SJSA1 (cell line): ENCODE results near the gene GDPD3. TPM values are rescaled to one million over a fixed set of nuclear protein-coding genes. Genes with fewer than 3 reads are reported as not detected.

ENCODE experiments used
- DNase-seq, 2 experiments: peaks; one replicate each; pipeline ENCODE4 v3.0.0-alpha.2; 2015 to 2020; ENCODE audit warnings: low spot score in 2 of 2, low read depth in 1 of 2
- H3K27ac ChIP-seq: fragments of 250-450 bp; sonication (Bioruptor Pico); 2 replicates; pipeline ENCODE4 v1.5.1; 2020; ENCODE audit warnings: mild to moderate bottlenecking, moderate library complexity
- H3K27me3 ChIP-seq: fragments of 250-450 bp; sonication (Bioruptor Pico); replicated peaks from 2 replicates; pipeline ENCODE4 v1.5.1; 2020; ENCODE audit warnings: mild to moderate bottlenecking, moderate library complexity
- H3K36me3 ChIP-seq: fragments of 250-450 bp; sonication (Bioruptor Pico); 2 replicates; pipeline ENCODE4 v1.5.1; 2020; ENCODE audit warnings: mild to moderate bottlenecking
- H3K4me1 ChIP-seq: fragments of 250-450 bp; sonication (Bioruptor Pico); replicated peaks from 2 replicates; pipeline ENCODE4 v1.6.1; 2021; ENCODE audit warnings: mild to moderate bottlenecking
- H3K4me3 ChIP-seq: fragments of 250-450 bp; sonication (Bioruptor Pico); 2 replicates; pipeline ENCODE4 v1.5.1; 2020; ENCODE audit warnings: mild to moderate bottlenecking
- H3K9me3 ChIP-seq: fragments of 250-450 bp; sonication (Bioruptor Pico); replicated peaks from 2 replicates; pipeline ENCODE4 v1.5.1; 2020; ENCODE audit warnings: mild to moderate bottlenecking
- total RNA-seq: library from RNA; depleted of rRNA; stranded (reverse); fragments of >200 nt; shearing (Covaris generic); gene quantifications from 2 replicates; pipeline ENCODE4 v1.2.3, GENCODE V29; 2014

The GDPD3 gene
- total RNA-seq, 1 experiment from 2014 or later = 0.50 TPM

GRCh38 chr16:30096105-30096861 is 17.1 kb downstream of the GDPD3 start, which contains the start of gene YPEL3:
Gene YPEL3 (minus strand): TSS chr16:30096213. CDS start chr16:30095482, 731 bp downstream.
- Histone ChIP-seq H3K4me3 (peak within 1 kb of the TSS; percentile 45), H3K4me1 (peaks cover 23% of the 10 kb centered on the region), H3K9me3 (peaks cover 15% of the 10 kb centered on the region), H3K36me3 (0 out of 2 replicates have a peak, but pooled peaks cover 8% of the 10 kb centered on the region), H3K27ac (peak within 1 kb of the TSS; percentile 65), H3K27me3 (no peaks in the 10 kb centered on the region)
- DNase-seq = peak; percentile 80 to 91

- Histone ChIP-seq H3K9me3 (peaks cover 15% of the 10 kb centered on the region), H3K36me3 (0 out of 2 replicates have a peak, but pooled peaks cover 8% of the 10 kb centered on the region), H3K27ac (no peak overlapping the region), H3K4me1 (peaks cover 23% of the 10 kb centered on the region), H3K27me3 (no peaks in the 10 kb centered on the region), H3K4me3 (peak overlapping the region; percentile 45)
- no peak for DNase-seq
Observed at GRCh38 chr16:30095166-30096078, 17.9 kb downstream of the GDPD3 start.

DNA sequence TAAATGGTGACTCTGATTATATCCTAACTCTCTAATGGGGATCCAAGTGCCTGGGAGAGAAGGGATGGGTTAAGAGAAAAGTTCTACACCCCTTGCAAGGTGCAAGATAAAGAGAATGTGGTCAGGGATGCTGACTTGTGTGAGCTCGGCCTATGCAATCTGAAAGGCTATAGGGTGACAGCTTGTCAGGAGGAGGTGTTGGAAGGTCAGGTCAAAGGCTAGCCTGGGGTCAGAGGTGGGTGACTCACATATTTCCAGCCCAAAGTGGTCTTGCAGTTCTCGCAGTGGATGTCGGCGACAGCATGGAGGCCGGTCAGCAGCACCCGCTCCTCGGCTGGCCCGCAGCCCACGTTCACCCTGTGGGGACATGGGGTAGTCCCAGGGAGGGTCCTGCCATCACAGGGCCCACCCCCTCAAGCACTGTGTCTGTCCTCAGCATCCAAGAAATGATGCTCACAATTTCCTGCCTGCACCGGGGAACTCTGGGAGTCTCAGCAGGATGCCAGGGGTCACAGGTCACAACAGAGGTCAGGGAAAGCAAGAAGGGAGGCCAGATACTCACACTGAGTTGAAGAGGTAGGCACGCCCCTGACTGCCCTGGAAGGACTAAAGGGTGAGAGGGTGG is 18.7 kb downstream of the GDPD3 start:
- no peak overlapping the region for H3K27ac ChIP-seq

DNA sequence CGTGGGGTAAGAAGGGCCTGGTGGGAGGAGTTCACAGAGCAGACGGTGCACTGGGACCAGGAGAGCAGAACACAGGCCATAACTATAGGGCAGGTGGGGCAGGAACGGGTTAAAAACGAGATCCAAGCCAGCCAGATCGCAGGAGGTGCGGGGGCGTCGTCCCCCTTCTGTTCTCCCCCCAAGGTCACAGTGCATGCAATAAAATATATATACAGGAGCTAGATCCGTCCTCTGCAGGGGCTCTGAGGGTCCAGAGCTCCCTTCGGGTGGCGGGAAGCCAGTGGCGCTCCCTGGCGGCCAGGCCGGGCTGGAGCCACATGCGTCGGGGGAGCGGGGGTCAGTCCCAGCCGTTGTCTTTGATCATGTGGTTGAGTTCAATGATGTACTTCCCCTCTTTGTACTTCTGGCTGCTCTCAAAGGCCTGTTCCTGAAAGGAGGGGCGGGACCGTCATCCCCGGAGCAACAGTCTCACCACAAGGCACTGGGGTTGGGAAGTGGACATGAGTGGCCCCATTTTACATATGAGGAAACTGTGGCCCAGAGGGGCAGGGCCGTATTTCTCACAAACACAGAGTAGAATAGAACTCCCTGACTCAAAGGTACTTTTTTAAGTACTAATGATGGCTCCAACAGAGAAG is 20.8 kb downstream of the GDPD3 start:
- Histone ChIP-seq H3K9me3 (peaks cover 10% of the 10 kb centered on the region), H3K27ac (no peak overlapping the region), H3K36me3 (0 out of 2 replicates have a peak, but pooled peaks cover 8% of the 10 kb centered on the region), H3K27me3 (no peaks in the 10 kb centered on the region), H3K4me3 (peak overlapping the region; percentile 37), H3K4me1 (peaks cover 23% of the 10 kb centered on the region)
- DNase-seq = peak; percentile 53 to 65

More for the DNA sequence above, 18.7 kb downstream of the GDPD3 start:
- Histone ChIP-seq H3K4me1 (peaks cover 23% of the 10 kb centered on the region), H3K4me3 (no peak overlapping the region), H3K9me3 (peaks cover 15% of the 10 kb centered on the region), H3K36me3 (0 out of 2 replicates have a peak, but pooled peaks cover 8% of the 10 kb centered on the region), H3K27me3 (no peaks in the 10 kb centered on the region)
- no peak for DNase-seq

GRCh38 chr16:30091474-30092372 is 21.6 kb downstream of the GDPD3 start, which contains the start of gene TBX6:
Gene TBX6 (minus strand): TSS chr16:30091924. CDS start chr16:30091193, 731 bp downstream.
- Histone ChIP-seq H3K9me3 (peaks cover 5% of the 10 kb centered on the region), H3K27ac (no peak within 1 kb of the TSS; the same call in 1 of the 2 replicates), H3K27me3 (no peaks in the 10 kb centered on the region), H3K4me3 (peak within 1 kb of the TSS; percentile 37), H3K4me1 (peaks cover 23% of the 10 kb centered on the region), H3K36me3 (0 out of 2 replicates have a peak, but pooled peaks cover 12% of the 10 kb centered on the region)
- peak; percentile 88 to 93 for DNase-seq

- Histone ChIP-seq H3K27ac (no peak overlapping the region), H3K4me3 (no peak overlapping the region), H3K27me3 (no peaks in the 10 kb centered on the region), H3K9me3 (no peaks in the 10 kb centered on the region), H3K4me1 (peaks cover 17% of the 10 kb centered on the region), H3K36me3 (peaks cover 8% of the 10 kb centered on the region; the same call in 1 of the 2 replicates)
- DNase-seq = no peak
Observed at GRCh38 chr16:30090610-30091331, 22.6 kb downstream of the GDPD3 start.

GRCh38 chr16:30088832-30089624 is 24.3 kb downstream of the GDPD3 start:
- Histone ChIP-seq H3K9me3 (no peaks in the 10 kb centered on the region), H3K27me3 (no peaks in the 10 kb centered on the region), H3K4me3 (no peak overlapping the region), H3K4me1 (peaks cover 14% of the 10 kb centered on the region), H3K36me3 (peaks cover 21% of the 10 kb centered on the region), H3K27ac (no peak overlapping the region)
- no peak for DNase-seq

GRCh38 chr16:30088237-30088831 is 25.0 kb downstream of the GDPD3 start:
- no peak overlapping the region for H3K4me3 ChIP-seq
- no peak for DNase-seq
- peaks cover 14% of the 10 kb centered on the region for H3K4me1 ChIP-seq
- no peaks in the 10 kb centered on the region for H3K27me3 ChIP-seq
- H3K27ac ChIP-seq = no peak overlapping the region
- H3K36me3 ChIP-seq = peaks cover 28% of the 10 kb centered on the region
- H3K9me3 ChIP-seq = no peaks in the 10 kb centered on the region

DNA sequence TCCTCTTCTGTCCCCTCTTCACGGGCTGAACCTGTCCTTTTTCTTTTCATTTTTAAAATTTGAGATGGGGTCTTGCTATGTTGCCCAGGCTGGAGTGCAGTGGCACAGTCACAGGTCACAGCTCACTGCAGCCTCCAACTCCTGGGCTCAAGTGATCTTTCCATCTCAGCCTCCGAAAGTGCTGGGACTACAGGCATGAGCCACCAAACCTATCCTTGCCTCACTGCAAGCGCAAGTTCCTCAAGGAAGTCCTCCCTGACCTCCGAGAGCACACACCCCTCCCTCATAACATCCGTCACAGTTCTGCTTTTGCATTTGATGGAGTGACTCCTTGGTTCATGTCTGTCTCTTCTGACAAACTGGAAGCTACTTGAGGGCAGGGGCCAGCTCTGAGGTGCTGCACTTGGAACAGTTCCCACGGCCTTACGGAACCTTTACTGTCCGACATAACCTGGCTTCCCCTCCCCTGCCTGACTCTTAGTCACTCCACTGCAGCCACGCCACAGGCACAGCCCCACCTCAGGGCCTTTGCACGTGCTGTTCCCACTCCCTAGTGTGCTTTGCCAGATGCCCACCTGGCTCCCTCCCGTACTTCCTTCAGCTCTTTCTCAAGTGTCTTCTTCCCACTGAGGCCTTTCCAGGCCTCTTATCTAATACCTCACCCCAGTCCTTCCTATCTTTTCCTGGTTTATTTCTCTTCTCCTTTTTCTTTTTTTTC is 26.0 kb downstream of the GDPD3 start:
- Histone ChIP-seq H3K4me1 (peaks cover 8% of the 10 kb centered on the region), H3K36me3 (peaks cover 38% of the 10 kb centered on the region), H3K9me3 (no peaks in the 10 kb centered on the region), H3K27me3 (no peaks in the 10 kb centered on the region), H3K4me3 (no peak overlapping the region), H3K27ac (no peak overlapping the region)
- no peak for DNase-seq

GRCh38 chr16:30086291-30087140 is 26.8 kb downstream of the GDPD3 start:
- H3K4me3 ChIP-seq = no peak overlapping the region
- peaks cover 45% of the 10 kb centered on the region for H3K36me3 ChIP-seq
- H3K27ac ChIP-seq = no peak overlapping the region
- peaks cover 2% of the 10 kb centered on the region for H3K4me1 ChIP-seq
- H3K9me3 ChIP-seq = no peaks in the 10 kb centered on the region
- DNase-seq = no peak
- H3K27me3 ChIP-seq = no peaks in the 10 kb centered on the region
